Upper lobe of left lung (tissue), 4 donors: ENCODE data around the gene ANKFN1.

Experiments
- EP300 ChIP-seq, 4 donors: sonication (generic); formaldehyde crosslinking; IDR thresholded peaks; one replicate each; pipeline ENCODE4 v1.5.1; 2017; ENCODE audit warnings: antibody characterized with exemption in 4 of 4, control low read depth in 2 of 4
- POLR2A ChIP-seq, 4 donors: fragments of 450-650 bp; IDR thresholded peaks; one replicate each; pipeline ENCODE4 v1.5.1; 2016 to 2017; ENCODE audit warnings: antibody characterized with exemption in 4 of 4, mild to moderate bottlenecking in 2 of 4
- POLR2AphosphoS5 ChIP-seq, 2 donors: sonication (generic); formaldehyde crosslinking; IDR thresholded peaks; one replicate each; pipeline ENCODE4 v1.5.1; 2017; ENCODE audit warnings: antibody characterized with exemption in 2 of 2
- TF ChIP-seq, protein P1 (sequence below), 6 experiments: fragments of 450-650 bp in 4 of 6; fragments of 200-600 bp in 2 of 6; sonication (generic) in 2 of 6; IDR thresholded peaks; one replicate each; pipeline ENCODE4 v1.5.1; 2016 to 2019; ENCODE audit warnings: antibody characterized with exemption in 6 of 6

DNA sequence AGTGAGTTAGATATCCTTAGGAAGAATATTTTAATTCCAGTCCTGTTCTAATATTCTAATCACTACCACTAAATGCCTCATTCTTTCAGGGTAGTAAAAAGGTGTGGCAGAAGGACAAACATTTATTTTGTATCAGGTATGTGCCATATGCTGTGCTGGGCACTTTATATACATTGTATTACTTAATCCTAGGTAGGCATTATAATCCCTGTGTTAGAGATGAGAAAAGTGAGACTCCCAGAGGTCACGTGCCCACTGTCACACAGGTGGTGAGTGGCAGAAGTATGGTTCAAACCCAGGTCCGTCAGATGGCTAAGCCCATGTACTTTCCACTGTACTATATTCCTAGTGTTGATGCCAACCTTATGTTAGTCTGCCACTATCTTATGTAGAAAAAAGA, 335.5 kb downstream of the ANKFN1 start:
- no peak for TF ChIP-seq EP300 (IDR thresholded peaks at IDR 0.05)
- TF ChIP-seq POLR2A (IDR thresholded peaks at IDR 0.05): no peak
- TF ChIP-seq, protein P1, sequence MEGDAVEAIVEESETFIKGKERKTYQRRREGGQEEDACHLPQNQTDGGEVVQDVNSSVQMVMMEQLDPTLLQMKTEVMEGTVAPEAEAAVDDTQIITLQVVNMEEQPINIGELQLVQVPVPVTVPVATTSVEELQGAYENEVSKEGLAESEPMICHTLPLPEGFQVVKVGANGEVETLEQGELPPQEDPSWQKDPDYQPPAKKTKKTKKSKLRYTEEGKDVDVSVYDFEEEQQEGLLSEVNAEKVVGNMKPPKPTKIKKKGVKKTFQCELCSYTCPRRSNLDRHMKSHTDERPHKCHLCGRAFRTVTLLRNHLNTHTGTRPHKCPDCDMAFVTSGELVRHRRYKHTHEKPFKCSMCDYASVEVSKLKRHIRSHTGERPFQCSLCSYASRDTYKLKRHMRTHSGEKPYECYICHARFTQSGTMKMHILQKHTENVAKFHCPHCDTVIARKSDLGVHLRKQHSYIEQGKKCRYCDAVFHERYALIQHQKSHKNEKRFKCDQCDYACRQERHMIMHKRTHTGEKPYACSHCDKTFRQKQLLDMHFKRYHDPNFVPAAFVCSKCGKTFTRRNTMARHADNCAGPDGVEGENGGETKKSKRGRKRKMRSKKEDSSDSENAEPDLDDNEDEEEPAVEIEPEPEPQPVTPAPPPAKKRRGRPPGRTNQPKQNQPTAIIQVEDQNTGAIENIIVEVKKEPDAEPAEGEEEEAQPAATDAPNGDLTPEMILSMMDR (IDR thresholded peaks at IDR 0.05): no peak
- TF ChIP-seq POLR2AphosphoS5 (IDR thresholded peaks at IDR 0.05): no peak
